A549 treated with Hydrocortisone at 1 μM for 4 hours (cell line): ENCODE measurements around the gene IL36RN. TPM values are rescaled to one million over a fixed set of nuclear protein-coding genes. Genes with fewer than 3 reads are reported as not detected.

Experiments
- total RNA-seq: library from RNA; stranded (reverse); fragments of 200-300 nt; extraction: Qiagen RNA extraction; gene quantifications from 5 replicates; pipeline ENCODE4 v1.2.3, GENCODE V29; 2022

The IL36RN gene
- 0.14 TPM in 1 of 5 replicates, not detected in the others for total RNA-seq

DNA sequence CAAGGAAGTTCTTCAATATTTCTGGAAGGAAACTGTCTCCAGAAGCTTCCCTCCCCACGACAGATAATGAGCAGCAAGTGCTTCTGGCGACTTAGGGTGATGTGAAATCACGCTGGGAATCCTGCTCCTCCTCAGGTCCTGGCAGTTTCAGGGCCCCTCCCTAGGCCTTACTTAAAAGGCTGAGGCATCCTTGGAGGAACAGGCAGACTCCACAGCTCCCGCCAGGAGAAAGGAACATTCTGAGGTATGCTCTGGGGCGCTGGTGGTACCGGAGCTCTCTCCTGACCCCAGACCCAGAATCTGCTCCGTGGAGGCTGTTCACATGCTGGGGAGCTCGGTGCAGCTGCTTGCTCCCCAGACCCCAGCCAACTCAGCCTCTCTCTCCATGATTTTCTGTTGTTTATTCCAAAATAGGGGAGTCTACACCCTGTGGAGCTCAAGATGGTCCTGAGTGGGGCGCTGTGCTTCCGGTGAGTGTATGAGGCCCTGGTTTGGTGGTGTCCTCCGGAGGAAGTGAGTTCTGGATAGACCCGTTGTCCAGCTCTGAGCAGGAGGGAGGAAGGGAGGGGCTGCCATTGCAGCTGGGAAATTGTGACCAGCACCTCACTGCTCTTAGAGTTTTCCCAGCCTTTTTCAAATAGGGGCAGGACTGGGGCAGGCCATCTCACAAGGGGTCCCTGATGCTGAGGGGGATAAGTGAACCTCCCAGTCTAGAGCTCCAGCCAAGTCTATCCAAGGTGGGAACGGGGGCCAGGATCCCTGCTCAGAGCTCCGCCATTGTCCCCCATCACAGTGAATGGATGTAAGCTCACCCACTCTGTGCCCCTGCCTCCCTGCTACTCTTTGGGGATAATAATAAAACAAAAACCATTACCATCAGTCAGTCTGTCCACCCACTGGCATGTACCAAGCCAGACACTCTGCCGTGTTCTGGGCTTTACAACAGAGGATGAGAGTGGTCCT, at the start of gene IL36RN:
IL36RN (plus strand) TSS at position 201 of the 963 bp plus-strand sequence; CDS start at position 442, 241 bp downstream.

DNA sequence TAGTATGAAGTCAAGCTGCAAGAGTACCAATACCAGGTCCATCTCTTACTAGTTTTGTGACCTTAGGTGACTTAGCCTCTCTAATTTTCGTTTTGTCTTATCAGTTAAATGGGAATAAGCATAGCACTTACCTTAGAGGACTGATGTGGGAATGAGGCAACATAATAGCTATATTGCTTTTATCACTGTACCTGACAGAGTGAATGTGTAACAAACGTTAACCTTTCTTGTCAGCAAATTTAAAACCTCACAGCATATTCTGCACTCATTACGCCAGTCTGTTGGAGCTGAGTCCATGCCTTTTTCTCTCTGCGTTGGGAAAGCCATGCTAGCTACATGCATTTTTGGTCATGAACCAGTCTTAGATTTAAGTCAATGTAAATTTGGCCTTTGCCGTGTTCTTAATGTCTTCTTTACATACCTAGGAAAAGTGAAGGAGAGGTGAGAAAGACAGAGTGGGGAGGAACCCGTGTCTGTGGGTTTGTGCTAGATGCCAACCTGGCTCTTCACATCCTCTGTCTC, 6.5 kb upstream of the IL36RN start, which contains the start of gene IL36B:
IL36B (minus strand) TSS at position 472 of the 522 bp plus-strand sequence.

DNA sequence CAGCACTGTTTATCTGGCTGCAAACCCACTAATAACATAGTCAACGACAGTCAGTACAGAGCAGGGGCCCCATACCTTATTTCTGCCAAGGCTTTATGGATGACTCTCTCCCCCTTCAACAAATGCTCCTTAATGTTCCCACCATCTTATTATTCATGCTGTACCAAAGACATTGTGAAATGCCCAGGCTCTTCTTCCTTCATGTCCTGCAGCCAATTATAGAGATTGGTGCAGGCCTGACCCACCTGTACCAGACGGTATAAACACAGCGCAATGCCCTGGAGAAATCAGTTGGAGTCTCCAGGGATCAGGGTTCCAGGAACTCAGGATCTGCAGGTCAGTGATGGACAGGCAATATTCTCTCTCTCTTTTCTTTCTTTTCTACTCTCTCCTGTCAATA, 8.7 kb downstream of the IL36RN start, which contains the start of gene IL1F10:
IL1F10 (plus strand) TSS at position 290 of the 400 bp plus-strand sequence. CDS start 4,769 bp downstream, outside the sequence.

Other genes starting within 250 kb of the IL36RN start
- 0.06 to 0.26 TPM (median 0.18 TPM) in 5 replicates for gene IL1B, start 222.4 kb upstream of the IL36RN start, total RNA-seq
- gene IL37, start 148.0 kb upstream of the IL36RN start, total RNA-seq = not detected in 5 replicates
- gene IL36G, start 81.2 kb upstream of the IL36RN start, total RNA-seq = not detected in 5 replicates
- not detected in 5 replicates for gene IL36A, start 53.7 kb upstream of the IL36RN start, total RNA-seq
- 0.08 to 0.20 TPM (median 0.12 TPM) in 3 of 5 replicates, not detected in the others for gene IL36B, start 6.3 kb upstream of the IL36RN start, total RNA-seq
- not detected in 5 replicates for gene IL1F10, start 8.8 kb downstream of the IL36RN start, total RNA-seq
- 0.23 to 0.51 TPM (median 0.39 TPM) in 5 replicates for gene IL1RN, start 68.4 kb downstream of the IL36RN start, total RNA-seq
- 11.5 to 15.2 TPM (median 13.2 TPM) in 5 replicates for gene PSD4, start 114.8 kb downstream of the IL36RN start, total RNA-seq
- gene PAX8, start 219.7 kb downstream of the IL36RN start, total RNA-seq = 0.54 to 1.3 TPM (median 0.97 TPM) in 5 replicates